Activated CD4-positive, CD25-positive, alpha-beta regulatory T cell treated with anti-CD3 and anti-CD28 coated beads, Interleukin-2, amount 50 U/mL, for 72 hours (primary cell): ENCODE measurements around the gene GYPE.
"Not testable (repeated sequence)": the region's sequence is repeated elsewhere in the genome, so short reads cannot be mapped to it uniquely, and the experiment has no call there.

Experiments
- DNase-seq: peaks from one replicate; pipeline ENCODE4 v3.0.0; 2021

Gene GYPE

GRCh38 chr4:143862716-143863115, 42.6 kb downstream of the GYPE start:
- not testable (repeated sequence) for DNase-seq

GRCh38 chr4:143858456-143858855, 46.9 kb downstream of the GYPE start:
- no peak for DNase-seq

DNA sequence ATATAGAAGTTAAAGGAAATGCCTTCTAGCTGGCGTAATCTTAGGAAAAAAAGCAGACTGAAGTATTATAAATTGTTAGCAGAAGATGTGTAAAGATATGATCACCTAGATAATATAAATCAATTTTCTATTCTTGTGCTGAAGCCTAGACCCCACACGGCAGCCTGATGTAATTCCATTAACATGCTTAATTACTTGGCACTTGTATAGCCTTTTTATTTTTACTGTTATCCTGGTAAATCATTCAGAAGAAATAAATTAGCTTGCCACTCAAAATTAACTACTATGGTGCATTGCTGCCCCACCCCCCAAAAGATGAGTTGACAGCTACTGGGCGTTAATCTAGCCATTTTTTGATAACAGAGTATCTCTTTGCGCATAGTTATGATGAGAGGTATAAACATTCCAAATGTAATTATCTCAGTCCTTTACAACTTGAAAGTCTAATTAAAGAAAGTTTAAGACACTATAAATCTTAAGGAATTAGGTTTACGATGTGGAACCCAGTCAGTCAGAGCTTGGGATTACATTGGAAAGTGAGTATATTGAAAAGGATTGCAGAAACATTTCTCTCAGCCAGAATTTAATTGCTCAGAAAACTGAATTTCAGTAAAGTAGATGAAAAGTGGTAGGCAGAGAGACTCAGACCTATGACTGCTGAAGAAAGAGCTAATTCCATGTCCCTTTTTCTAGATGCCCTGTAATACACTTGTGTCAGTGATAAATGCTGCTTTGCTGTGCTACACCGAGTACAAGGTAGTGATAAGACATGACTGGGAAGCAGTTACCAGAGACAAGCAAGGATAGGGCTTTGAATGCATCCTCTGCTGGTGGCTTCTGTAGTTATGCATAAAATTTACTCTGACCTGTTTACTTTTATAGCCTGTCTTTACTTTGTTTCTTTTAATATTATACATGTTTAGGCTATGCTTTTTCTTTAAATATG, 47.7 kb downstream of the GYPE start:
- not testable (repeated sequence) for DNase-seq

DNA sequence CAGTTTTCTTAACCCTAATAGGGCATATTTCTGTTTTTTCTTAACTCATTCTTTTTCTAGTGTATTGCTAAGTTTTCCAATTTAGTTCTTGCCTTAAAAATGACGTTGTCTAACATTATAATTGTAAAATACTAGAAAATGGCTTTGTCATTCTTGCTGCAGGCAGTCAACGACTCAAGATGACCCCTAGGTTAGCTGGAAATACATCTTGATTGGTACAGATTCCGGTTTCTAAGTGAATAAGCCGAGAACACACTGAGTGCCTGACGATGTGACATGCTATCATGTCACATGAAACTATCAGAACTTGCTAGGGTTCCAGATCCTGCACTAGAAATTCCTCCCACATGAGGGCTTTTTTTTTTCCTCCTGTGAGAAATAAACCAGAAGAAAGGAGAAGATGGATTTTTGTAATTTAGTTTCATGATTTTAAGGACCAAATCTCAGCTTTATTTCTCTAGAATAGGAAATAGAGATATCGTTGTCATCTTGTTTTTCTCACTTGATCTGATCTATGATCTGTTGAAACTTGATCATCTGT, 49.3 kb downstream of the GYPE start:
- not testable (repeated sequence) for DNase-seq

DNA sequence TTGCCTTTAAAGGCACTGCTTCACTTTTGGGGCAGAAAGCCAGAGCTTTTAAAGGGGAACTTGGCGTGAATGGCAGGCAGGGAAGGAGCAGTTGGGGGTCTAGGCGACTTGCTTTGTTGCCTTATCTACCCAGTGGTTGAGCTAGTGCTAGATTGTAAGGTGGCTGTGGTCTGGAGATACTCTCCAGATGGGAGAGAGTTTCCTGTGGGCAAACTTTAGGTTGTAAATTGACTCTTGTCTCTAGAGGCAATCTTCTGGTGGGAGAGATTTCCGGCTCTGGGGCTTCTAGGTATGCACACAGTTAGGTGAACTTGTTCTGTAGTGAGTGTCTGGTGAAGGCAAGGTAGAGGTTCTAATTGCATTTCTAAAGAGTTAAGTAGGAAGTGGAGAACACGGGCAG, 50.7 kb downstream of the GYPE start:
- DNase-seq: not testable (repeated sequence)

DNA sequence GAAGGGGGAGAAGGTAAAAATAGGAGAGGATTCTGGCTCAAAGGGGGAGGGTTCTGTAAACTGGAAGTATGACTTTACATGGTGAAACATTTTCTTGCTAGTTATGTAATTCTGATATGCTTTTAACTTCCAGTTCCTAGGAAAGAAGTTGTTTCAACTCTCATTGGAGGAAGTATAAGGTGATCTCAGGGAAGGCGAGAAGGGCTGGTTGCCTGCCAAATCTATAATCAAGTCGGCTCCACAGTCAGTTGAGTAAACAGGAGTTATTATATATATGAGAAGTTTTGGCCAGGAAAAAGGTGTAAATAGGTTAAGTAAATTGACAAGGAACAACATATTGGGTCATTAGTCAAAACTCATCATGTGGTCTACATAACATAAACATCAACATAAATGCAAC, 56.1 kb downstream of the GYPE start:
- not testable (repeated sequence) for DNase-seq

DNA sequence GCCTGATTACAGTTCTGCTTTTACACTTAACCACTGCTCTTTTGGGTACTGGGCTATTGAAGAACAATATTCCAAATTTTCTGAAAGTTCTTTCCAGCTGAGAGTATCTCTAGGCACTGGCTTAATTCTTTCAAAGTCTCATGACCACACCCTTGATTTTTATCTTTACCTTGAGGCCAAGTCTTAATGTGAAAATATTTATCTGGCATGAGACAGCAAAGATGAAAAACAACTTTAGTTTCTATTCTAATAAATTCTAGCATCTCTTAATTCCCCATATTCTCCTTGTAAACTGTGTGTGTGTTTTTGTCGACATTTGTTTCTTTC, 61.9 kb downstream of the GYPE start:
- not testable (repeated sequence) for DNase-seq

GRCh38 chr4:143842624-143843505, 62.5 kb downstream of the GYPE start:
- not testable (repeated sequence) for DNase-seq

DNA sequence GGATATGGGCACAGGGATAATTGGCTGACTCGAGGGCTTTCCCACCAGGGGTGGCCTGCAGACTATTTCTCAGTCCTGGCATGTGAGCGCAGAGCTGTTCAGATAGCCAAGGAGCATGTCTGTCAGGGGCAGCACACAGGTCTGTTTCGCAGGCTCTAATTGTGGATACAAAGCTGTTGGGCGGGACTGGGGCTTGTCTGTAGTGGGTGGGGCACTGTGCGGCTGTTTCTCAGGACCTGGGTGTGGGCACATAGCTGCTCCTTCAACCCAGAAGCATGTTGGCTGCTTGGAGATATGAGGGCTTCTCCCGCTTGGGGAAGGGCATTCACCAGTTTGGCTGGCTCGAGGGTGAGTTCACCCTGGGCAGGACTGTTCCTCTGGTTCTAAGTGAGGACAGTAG, 65.9 kb downstream of the GYPE start:
- not testable (repeated sequence) for DNase-seq

DNA sequence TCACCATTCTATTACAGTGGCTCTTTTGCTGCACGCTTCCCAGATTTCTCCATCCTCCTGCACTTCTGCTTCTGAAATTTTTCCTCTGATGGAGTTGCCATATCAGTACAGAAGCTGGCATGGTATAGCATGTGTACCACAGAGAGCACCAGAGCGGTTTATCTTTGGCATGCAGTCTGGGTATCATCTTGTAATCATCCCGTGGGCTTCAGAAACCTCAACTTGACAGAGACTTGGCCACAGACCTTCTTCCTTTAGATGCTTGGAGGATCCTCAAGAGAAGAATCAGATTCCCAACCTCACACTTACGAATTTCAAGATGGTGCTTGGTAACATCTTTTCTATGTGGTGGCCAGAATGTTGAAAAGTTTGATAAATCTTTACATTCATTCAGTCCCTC, 71.2 kb downstream of the GYPE start:
- DNase-seq: not testable (repeated sequence)

DNA sequence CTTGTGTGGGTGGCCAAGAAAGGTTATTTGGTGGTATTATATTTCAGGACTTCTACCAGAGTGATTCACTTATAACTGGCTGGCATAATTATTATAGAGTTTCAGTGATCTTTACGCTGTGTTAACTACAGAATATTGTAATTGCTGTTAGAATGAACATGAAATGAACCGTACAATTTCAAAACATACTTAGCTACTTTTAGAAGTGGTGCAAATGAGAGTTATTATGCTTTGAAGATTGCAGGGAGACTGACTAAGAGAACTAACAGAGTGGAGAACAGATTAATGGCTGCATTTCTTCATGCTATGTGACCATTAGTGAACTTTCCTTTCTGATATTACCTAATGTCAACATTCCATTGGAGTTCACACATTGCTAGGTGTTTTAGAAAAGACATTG, 71.7 kb downstream of the GYPE start:
- not testable (repeated sequence) for DNase-seq

- DNase-seq: not testable (repeated sequence)
These were observed 74.8 kb downstream of the GYPE start for GRCh38 chr4:143830576-143830975.

DNA sequence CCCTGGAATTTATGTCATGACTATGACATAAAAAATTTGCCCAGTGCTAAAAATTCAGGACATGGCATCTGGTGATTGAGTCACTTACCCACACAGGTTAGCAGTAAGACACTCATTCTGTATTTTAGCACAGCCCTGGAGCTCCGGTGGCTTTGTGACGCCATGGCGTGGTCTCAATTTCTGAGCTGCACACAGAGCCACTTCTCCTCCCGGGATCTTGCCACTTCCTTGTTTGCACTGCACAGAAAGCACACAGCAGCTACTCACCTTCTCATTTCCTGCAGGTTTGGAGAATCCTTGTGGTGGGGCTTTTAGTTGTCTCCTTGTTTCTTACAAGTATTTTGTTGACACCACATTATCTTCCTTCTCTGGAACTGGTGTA, 76.1 kb downstream of the GYPE start:
- DNase-seq: not testable (repeated sequence)
